GM06990 (cell line): Measurements from ENCODE around the gene TMEFF2.

Experiments used
- DNase-seq: peaks from one replicate; pipeline ENCODE4 v3.0.0-alpha.2; 2011; ENCODE audit not compliant: insufficient read length; ENCODE audit errors: extremely low read depth
- H3K27me3 ChIP-seq: replicated peaks from 2 replicates; pipeline ENCODE4 v1.6.0; 2011; ENCODE audit warnings: low read length; ENCODE audit not compliant: control insufficient read depth, insufficient read depth
- H3K36me3 ChIP-seq: 2 replicates; pipeline ENCODE4 v1.5.1; 2011; ENCODE audit warnings: low read length; ENCODE audit not compliant: control insufficient read depth, insufficient read depth
- H3K4me3 ChIP-seq: replicated peaks from 2 replicates; pipeline ENCODE4 v1.5.1; 2011; ENCODE audit warnings: low read depth, mild to moderate bottlenecking, control low read depth, low read length
- TF ChIP-seq, protein P1 (sequence below): IDR thresholded peaks from 2 replicates; pipeline ENCODE4 v1.5.1; 2011; ENCODE audit warnings: low read length, control low read depth, mild to moderate bottlenecking, inconsistent platforms; ENCODE audit not compliant: insufficient read depth, poor library complexity, severe bottlenecking

The TMEFF2 gene

DNA sequence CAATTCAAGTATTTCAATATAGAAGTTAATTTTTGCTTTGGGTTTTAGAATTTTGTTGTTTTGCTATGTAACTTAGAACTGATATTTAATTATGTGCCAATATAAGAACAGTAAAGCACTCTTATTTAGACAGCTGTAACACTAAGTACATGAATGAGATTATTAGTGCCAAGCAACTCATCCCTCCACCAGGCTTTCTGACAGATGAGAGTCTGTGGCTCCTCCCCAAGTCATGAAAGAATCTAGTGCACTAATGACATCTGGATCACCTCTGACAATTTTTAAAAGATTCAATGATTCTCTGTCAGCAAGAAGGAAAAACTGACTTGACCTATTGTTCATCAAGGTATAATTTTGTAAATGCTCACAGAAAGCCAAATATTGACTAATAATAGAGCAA lies 67.8 kb downstream of the TMEFF2 start:
- H3K36me3 ChIP-seq, result no peaks in the 10 kb centered on the region
- no peaks in the 10 kb centered on the region for H3K27me3 ChIP-seq
- no peak for DNase-seq
- TF ChIP-seq, protein P1, sequence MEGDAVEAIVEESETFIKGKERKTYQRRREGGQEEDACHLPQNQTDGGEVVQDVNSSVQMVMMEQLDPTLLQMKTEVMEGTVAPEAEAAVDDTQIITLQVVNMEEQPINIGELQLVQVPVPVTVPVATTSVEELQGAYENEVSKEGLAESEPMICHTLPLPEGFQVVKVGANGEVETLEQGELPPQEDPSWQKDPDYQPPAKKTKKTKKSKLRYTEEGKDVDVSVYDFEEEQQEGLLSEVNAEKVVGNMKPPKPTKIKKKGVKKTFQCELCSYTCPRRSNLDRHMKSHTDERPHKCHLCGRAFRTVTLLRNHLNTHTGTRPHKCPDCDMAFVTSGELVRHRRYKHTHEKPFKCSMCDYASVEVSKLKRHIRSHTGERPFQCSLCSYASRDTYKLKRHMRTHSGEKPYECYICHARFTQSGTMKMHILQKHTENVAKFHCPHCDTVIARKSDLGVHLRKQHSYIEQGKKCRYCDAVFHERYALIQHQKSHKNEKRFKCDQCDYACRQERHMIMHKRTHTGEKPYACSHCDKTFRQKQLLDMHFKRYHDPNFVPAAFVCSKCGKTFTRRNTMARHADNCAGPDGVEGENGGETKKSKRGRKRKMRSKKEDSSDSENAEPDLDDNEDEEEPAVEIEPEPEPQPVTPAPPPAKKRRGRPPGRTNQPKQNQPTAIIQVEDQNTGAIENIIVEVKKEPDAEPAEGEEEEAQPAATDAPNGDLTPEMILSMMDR, result no peak
- no peak overlapping the region for H3K4me3 ChIP-seq

DNA sequence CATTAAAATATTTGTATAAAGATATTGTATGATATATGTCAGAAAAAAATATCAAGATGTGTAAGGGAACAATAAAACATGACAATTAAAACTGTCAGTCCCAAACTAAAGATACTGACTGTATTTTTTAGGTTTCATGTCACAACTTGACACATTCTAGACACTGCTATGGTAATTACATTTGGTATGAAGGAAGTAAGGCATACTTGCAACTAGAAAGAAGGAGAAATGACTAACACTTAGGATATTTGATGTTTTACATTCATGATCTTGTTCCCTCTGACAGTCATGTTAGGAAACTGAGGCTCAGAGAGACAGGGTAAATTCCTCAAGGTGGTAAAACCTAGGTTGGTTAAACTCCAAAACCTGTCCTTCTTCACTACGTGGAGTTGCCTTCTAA lies 68.3 kb downstream of the TMEFF2 start:
- H3K4me3 ChIP-seq, result no peak overlapping the region
- DNase-seq, result no peak
- H3K36me3 ChIP-seq, result no peaks in the 10 kb centered on the region
- TF ChIP-seq, protein P1, result no peak
- H3K27me3 ChIP-seq, result no peaks in the 10 kb centered on the region

DNA sequence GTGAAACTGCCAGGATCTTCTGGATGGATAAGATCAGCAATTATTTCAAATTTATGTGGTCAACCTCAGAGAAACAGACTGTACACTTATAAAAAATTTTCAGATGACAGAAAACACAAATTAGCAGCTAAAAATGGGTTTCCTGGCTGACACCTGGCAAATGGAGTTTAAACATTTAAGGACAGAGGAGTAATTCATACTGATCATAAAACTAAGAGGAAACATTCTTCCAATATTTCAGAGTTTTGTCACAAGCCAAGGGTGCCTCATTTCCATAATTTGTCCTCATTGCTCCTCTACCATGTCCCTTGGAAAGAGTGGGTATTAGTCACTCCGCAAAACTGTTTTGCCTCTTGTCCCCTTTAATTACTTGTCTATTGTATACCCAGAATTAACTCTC lies 70.2 kb downstream of the TMEFF2 start:
- H3K36me3 ChIP-seq, result no peaks in the 10 kb centered on the region
- no peak overlapping the region for H3K4me3 ChIP-seq
- no peaks in the 10 kb centered on the region for H3K27me3 ChIP-seq
- DNase-seq, result no peak
- TF ChIP-seq, protein P1, result no peak

DNA sequence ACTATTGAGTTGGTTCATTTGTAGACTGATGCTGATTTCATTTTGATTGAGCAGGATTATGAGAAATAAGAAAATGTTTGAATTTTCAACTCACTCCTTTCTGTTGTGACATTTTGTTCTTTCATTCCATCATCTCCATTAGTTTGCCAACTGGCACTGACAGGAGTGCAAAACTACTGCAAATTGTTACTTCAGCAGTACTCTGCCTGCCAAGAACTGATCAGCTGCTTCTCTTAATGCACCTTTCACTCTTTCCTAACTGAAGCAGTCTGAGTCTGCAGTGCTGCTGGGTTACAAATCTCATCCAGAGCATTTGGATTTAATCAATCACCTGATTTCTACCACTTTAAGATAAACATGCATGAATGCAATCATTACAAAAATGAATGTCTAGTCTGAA lies 70.9 kb downstream of the TMEFF2 start:
- Histone ChIP-seq H3K4me3 (no peak overlapping the region), H3K27me3 (no peaks in the 10 kb centered on the region), H3K36me3 (no peaks in the 10 kb centered on the region)
- no peak for DNase-seq
- TF ChIP-seq, protein P1, result no peak

DNA sequence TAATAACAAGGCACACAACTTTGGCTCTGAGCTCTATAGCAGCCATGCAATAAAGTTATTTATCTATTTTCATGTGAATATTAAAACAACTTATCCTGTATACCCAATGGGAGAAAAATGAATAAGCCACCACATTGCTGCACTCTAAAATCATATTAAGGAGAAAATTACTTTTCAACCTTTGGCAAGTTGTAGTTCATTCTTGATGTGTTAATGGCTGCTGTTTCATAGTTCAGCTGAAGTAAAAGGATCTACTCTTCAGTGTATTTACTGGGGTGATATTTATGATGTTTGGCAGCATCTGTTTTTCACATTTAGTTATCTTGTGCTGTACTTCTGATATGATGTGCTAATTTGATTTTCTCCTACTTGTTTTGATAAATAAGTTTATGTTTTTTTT lies 71.8 kb downstream of the TMEFF2 start:
- Histone ChIP-seq H3K36me3 (no peaks in the 10 kb centered on the region), H3K27me3 (no peaks in the 10 kb centered on the region), H3K4me3 (no peak overlapping the region)
- TF ChIP-seq, protein P1, result no peak
- no peak for DNase-seq

DNA sequence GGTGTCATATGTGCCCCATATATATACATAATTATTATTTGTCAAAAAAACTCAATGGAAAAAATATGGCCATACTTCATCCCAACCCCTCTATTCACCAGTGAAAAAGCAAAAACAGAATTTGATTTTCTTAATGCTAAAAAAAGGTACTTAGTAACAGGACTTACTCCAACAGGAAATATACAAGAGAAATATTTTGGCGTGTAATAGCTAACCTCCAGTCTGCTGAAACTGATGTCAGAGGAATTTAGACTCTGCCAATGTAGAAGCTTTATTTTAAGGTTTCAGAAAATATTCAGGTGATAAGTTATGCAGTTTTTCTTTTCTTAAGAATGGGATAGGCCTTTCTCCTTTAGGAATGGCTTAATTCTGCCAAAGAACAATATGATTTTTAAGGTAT lies 72.6 kb downstream of the TMEFF2 start:
- DNase-seq, result no peak
- Histone ChIP-seq H3K36me3 (no peaks in the 10 kb centered on the region), H3K27me3 (no peaks in the 10 kb centered on the region), H3K4me3 (no peak overlapping the region)
- TF ChIP-seq, protein P1, result no peak
